GM10847 (cell line): ENCODE results near the gene FADS3.

Experiments
- POLR2A ChIP-seq: IDR thresholded peaks from 2 replicates; pipeline ENCODE4 v1.6.1; 2011; ENCODE audit not compliant: insufficient read length; ENCODE audit errors: extremely low read depth

FADS3 gene

DNA sequence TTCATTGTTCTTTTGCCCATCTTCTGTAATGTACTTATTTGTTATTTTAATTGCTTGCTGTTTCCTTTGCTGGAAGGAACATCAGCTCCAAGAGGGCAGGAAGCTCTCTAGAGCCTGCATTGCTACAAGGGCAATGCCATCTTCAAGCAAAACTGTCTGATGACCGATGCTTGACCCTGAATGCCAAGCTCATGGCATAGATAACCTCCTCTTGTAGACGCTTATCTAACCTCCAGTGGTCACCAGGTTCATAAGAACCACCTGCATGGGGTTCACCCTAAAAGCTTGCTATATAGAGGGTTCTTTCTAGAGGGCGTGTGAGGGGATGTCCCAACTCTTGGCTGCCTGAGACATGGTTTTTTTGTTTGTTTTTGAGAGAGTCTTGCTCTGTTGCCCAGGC lies 16.5 kb downstream of the FADS3 start:
- no peak for TF ChIP-seq POLR2A

DNA sequence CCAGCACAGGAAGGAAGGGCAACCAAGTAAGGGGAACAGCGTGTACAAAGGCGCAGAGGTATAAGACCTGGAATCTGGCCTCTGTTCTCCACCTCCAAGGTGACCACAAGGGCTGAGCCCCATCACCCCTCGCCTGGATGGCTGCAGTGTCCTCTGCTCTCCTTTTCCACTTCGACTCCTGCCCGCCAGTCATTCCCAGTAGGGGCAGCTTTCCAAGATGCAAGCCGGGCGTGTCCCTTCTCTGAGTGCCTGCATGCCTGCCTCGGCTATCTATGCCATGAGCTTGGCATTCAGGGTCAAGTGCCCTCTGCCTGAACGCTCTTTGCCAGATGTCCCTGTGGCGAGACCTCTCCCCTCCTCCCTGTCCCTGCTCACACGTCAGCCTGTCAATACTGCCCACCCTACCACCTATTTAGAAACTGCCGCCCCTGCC lies 17.0 kb downstream of the FADS3 start:
- no peak for TF ChIP-seq POLR2A

DNA sequence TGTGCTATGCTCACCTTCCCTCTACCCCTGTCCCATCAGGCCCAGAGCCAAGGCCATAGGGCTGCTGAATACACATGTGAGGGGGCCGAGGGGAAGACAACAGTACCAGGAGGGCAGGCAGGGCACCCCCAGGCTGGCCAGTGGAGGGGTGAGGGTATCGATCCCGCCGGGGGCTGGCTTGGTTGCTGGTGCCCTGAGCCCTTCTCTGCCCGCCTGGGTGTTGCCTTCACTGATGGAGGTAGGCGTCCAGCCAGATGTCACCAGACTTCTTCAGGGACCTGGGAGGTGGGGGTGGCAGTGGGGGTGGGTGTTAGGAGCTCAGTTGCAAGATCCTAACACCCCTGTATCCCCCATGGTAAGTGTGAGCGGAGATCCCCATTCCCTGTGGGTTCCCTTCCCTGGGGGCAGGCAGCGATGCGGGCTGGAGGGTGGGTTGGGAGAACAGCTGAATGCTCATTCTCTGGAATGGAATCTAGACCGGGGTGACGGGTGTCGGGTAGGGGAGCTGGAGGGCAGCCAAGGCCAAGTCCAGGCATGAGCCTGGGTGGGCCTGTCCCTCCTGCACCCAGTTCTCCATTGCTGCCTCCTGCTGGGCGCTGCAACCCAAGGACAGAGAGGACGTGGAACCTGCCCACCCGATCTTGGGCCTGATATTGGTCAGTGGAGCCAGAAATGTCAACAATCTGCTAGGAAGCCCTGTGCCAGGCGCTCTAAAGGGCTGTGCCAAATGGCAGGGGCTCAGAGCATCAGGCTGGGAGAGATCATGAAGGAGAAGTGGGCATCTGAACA lies 17.6 kb downstream of the FADS3 start:
- TF ChIP-seq POLR2A: no peak

DNA sequence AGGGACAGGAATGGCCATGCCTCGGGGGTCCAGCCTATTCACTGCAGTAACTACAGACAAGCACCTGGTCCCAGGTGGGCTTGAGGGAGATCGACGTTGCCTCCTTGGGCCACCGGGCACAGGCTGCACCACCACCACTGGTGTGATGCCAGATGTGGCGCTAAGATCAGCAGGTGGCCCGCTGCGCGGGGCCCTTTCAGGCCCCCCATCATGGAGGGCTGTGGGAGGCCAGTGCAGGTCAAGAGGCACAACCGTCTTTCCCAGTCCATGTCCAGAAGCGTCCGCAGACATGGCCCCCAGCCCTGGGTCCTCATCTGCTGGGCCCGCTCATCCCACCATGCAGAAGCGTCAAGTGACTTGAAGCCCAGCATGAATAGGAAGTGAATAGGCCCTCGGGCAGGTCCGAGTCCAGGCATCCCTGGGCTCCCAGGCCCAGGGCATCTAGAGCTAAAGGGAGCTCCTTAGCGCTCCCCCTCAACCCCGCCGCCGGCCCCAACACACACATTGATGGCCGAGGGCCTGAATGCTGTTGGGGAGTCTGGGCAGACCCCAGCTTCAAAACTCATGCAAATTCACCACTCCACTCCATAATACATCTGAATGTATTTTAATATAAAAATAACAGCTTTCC lies 18.3 kb downstream of the FADS3 start:
- TF ChIP-seq POLR2A: no peak

DNA sequence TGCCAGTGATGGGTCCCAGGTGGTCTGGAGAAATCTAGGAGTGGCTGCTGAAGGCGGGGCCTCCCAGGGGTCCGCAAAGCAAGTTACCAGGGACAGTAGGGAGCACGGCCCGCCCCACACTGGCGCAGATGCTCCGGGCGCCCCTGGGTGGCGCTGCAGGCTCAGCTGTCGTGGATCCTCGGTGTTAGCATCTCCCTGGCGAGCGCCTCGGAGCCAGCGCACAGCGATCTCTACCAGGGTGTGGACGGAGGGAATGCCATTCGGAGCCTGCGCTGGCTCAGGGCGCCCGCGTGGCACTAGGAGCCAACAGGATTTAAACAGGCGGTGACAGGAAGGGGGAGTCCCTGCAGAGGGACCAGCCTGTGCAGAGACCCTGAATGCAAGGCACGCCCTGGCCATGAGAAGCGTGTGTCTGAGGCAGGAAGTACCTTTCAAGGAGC lies 20.2 kb downstream of the FADS3 start:
- TF ChIP-seq POLR2A: no peak

DNA sequence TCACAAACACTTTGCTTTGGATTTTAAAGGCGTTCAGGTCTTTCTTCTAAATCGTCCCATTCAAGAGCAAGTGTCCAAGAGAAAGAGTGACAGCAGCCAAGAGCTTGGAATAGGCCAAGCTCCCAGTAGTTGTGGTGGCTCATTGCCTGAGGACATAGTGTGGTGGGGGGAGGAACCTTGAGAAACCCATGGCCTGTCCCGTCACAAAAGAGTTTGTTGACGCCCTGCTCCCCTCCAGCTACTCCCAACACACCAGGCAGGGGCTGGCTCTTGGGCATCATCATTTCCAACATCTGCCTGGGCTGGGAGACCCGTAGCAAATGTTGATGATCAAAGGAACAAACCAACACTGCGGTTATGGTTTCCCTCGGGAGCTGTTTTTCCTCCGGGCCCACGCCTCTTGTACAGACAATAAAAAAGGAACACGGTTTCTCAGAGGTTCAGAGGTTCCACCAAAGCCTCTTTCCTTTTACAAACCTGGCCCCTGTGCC lies 20.8 kb downstream of the FADS3 start:
- no peak for TF ChIP-seq POLR2A

DNA sequence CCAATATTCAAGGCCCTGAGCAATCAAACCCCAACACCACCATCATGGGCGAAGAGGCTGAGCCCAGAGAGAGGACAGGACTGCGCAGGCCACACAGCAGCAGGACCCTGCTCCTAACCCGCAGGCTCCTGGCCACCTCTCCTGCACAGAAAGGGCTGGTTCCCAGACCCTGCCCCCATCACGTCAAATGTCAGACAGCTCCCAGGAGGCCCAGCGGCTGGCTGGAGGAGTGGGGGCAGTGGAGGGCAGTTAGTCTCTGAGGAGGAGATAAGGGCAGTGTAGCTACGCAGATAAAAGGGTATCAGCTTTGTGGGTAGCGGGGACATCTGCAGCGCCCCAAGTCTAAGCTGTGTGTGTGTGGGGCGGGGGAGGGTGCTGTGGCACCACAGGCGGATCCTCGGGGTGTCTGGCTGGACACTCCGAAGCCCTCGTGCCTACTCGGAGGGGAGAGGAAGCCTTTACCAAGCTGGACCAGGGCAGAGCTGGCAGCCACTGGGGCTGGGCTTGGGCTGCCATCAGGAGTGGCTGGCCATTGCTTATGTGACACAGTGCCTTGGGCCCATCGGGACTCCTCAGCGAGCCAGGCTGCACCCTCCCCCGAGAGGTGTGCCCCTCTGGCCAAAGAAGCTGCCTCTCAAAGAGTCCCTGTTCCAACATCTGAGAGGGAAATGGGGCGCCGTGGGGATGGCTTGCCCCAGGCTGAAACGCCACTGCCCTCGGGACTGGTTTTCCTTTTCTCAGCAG lies 21.5 kb downstream of the FADS3 start:
- TF ChIP-seq POLR2A: no peak

DNA sequence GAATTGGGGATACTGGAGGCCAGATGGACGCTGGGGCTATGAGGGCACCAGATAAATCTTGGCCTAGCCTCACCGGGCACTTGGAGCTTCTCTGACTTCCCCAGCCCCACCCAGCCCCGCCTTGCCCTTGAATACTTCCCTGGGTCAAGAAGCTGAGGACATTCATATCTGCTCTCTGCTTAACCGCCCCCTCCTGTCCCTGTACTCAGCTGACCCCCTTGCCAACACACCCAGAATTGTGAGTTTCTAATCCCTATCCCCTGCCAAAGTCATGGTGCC lies 22.0 kb downstream of the FADS3 start:
- no peak for TF ChIP-seq POLR2A

DNA sequence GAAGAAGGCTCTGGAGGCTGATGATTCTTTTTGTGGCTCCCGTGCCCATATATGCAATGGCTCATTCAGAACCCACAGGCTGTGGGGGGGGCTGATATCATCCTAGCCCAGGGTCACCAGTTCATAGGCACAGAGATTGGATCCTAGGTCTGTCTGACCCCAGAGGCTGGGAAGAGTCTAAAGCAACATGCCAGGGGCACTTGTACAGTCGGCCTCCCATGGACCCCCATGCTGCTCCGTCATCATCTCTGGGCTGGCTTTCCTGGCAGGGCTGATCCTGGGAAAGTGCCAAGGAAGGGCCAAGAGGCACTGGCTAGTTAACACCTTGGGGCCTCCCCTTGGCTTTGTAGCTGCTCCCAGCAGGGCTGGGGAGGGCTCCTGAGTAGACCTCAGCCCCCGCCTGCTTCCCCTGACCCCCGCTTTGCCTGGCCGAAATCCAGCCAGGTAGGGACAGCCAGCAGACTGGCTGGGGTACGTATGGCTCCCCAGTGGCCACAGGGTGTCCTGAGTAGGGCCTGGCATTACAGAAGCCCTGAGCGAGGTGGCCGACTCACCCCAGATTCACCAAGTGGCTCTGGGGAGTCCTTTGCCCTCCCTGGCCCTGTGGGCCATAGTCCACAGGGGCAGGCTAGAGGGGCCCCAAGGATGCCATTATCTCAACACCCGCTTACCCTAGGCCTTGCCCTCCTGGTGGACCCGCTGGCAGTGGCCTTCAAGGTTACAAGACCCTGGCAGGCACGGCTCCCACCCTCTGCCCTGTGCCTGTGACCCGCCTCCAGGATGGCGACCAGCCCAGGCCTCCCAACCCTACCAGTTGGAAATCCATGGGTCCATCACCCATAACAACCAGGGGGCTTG lies 22.5 kb downstream of the FADS3 start:
- TF ChIP-seq POLR2A: no peak

GRCh38 chr11:61866958-61867343 lies 24.4 kb downstream of the FADS3 start:
- TF ChIP-seq POLR2A: no peak

GRCh38 chr11:61866231-61866957 lies 25.0 kb downstream of the FADS3 start:
- no peak for TF ChIP-seq POLR2A

- no peak for TF ChIP-seq POLR2A
Observed at GRCh38 chr11:61864814-61865775, 26.2 kb downstream of the FADS3 start.

DNA sequence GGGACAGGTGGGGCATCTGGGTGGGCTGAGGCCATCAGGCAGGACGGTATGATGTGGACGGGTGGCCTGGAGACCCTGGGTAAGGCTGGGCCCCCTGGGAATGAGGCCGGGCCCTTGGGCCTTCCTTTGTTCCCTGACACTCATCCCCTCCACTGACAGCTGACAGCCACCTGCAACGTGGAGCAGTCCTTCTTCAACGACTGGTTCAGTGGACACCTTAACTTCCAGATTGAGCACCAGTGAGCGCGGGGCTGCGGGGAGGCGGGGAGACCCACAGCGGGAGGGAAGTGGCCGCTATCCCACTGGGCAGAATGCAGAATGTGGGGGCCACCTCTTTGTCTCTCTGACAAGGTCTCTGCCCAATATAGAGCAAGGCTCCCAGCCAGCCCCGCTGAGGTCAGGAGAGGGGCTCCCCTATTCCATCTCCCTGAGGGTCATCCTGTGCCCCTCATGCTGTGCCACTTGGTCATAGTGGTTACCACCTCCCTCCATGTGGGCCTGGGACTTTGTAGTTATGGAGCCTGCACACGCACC lies 27.7 kb downstream of the FADS3 start:
- TF ChIP-seq POLR2A: no peak
